Measurements from ENCODE around the gene TUT7.

DNA sequence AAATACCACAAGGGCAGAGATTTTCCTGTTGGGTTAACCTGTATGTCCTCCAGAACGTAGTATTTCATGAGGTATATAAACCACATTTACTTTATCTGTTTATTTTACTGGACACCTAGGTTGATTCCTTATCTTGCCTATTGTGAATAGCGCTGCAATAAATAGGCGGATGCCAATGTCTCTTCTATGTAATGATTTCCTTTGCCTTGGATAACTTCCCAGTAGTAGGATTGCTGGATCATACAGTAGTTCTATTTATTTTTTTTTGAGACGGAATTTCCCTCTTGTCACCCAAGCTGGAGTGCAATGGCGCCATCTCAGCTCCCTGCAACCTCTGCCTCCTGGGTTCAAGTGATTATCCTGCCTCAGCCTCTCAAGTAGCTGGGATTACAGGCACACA, 15.6 kb upstream of the TUT7 start:
- TF ChIP-seq, protein P1, sequence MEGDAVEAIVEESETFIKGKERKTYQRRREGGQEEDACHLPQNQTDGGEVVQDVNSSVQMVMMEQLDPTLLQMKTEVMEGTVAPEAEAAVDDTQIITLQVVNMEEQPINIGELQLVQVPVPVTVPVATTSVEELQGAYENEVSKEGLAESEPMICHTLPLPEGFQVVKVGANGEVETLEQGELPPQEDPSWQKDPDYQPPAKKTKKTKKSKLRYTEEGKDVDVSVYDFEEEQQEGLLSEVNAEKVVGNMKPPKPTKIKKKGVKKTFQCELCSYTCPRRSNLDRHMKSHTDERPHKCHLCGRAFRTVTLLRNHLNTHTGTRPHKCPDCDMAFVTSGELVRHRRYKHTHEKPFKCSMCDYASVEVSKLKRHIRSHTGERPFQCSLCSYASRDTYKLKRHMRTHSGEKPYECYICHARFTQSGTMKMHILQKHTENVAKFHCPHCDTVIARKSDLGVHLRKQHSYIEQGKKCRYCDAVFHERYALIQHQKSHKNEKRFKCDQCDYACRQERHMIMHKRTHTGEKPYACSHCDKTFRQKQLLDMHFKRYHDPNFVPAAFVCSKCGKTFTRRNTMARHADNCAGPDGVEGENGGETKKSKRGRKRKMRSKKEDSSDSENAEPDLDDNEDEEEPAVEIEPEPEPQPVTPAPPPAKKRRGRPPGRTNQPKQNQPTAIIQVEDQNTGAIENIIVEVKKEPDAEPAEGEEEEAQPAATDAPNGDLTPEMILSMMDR (IDR thresholded peaks at IDR 0.05), result no peak
- no peak for TF ChIP-seq POLR2A (IDR thresholded peaks at IDR 0.05)
- no peak for TF ChIP-seq POLR2AphosphoS5 (IDR thresholded peaks at IDR 0.05)
